Mucosa of gallbladder (tissue), 1 donor: ENCODE data around the gene MTRF1. TPM values are rescaled to one million over a fixed set of nuclear protein-coding genes. Genes with fewer than 3 reads are reported as not detected.
A peak's percentile ranks its signal among the peaks of the same experiment; 100 is the strongest.
"Not testable (repeated sequence)": the region's sequence is repeated elsewhere in the genome, so short reads cannot be mapped to it uniquely, and the experiment has no call there.

ENCODE experiments used
- DNase-seq: peaks from one replicate; pipeline ENCODE4 v3.0.0-alpha.2; 2020; ENCODE audit warnings: low spot score
- total RNA-seq: library from RNA; stranded (reverse); gene quantifications from one replicate; pipeline ENCODE4 v1.2.1, GENCODE V29; 2021
- donor health status: DM: no; HTN: no; CAD: no.

Gene MTRF1
- total RNA-seq, 1 donor from 2014 or later = 22.3 TPM

- DNase-seq = peak; percentile 49
Measured at GRCh38 chr13:41222259-41222852, 41.0 kb downstream of the MTRF1 start.

GRCh38 chr13:41220401-41220800 lies 43.0 kb downstream of the MTRF1 start:
- no peak for DNase-seq

- DNase-seq = no peak
Measured at GRCh38 chr13:41216160-41216559, 47.2 kb downstream of the MTRF1 start.

DNA sequence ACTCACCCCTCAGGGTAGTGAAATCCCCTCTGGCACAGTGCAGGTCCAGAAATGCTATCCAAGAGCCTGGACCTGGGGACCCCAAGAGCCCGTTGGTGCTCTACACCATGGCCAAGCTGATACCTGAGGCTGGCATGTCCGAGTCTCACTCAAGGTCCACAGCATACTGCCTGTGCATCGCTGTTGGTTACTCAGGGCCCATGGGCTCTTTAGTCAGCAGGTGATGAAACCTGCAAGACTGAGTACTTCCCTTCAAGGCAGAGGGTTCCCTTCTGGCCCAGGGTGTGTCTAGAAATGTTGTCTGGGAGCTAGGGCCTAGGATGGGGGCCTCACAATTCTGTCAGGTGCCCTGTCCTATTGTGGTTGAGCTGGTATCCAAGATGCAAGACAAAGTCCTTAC lies 49.5 kb downstream of the MTRF1 start:
- DNase-seq = no peak

DNA sequence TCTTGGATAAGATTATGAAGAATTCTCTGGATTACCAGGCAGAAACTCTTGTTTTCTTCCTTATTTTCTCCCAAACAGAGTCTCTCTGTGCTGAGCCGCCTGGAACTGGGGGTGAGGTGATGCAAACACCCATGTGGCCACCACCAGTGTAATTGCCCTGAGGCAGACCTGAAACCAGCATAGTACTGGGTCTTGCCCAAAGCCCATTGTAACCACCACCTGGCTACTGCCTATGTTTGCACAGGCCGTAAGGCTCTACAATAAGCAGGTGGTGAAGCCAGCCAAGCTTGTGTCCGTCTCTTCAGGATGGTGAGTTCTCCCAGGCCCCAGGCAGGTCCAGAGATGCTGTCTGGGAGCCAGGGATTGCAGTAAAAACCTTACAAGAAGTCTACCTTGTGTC lies 50.1 kb downstream of the MTRF1 start:
- DNase-seq = no peak

GRCh38 chr13:41212881-41213280 lies 50.5 kb downstream of the MTRF1 start:
- no peak for DNase-seq

- no peak for DNase-seq
Measured at GRCh38 chr13:41211062-41211461, 52.3 kb downstream of the MTRF1 start.

DNA sequence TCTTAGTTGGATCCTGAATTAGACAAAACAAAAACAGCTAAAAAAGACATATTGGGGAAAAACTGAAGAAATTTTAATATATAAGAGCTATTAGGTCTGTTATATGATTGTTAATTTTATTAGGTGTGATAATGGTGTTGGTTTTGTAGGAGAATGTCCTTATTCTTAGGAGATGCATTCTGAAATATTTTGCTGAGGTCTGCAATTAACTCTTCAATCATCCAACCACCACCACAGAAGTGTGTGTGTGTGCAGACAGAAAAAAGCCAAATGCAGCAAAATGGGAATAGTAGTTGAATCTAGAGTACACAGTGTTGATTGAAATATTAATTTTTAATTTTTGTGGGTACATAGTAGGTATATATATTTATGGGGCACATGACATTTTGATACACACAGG lies 56.9 kb downstream of the MTRF1 start:
- DNase-seq = no peak

- no peak for DNase-seq
Measured at GRCh38 chr13:41203810-41204209, 59.6 kb downstream of the MTRF1 start.

DNA sequence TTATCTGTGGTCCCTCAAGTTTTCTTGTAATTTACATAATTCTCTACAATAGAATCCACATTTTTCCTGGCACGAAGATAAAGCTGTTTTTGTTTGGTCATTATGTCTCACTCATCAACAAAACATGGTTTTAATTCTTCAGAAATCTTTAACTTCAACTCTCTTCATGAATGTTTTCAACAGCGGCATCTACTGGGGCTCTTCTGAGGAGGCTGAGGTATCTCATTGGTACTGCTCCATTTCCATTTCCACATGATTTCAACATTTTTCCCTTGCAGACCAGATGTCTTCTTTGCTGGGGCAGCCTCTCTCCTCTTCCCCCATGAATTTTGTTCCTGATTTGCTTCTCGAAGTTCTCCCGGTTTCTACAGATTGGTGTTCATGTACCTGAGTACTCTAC lies 63.2 kb downstream of the MTRF1 start:
- DNase-seq = no peak

DNA sequence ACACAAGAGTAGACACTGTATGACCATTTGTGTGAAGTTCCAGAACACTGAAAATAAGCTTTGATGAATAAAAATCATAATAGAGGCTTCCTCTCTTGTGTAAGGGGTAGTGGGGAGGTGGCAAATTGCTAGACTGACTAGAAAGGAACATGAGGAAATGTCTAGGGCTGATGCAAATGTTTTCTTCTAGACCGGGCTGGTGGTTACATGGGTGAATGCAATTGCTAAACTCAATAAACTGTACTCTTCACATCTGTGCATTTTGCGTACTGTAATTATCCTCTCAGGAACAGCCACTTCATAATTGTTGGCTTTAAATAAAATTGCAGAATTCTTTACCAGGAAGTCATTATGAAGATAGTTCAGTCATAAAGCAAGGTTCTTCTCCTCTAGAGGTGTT lies 63.9 kb downstream of the MTRF1 start:
- DNase-seq = no peak

DNA sequence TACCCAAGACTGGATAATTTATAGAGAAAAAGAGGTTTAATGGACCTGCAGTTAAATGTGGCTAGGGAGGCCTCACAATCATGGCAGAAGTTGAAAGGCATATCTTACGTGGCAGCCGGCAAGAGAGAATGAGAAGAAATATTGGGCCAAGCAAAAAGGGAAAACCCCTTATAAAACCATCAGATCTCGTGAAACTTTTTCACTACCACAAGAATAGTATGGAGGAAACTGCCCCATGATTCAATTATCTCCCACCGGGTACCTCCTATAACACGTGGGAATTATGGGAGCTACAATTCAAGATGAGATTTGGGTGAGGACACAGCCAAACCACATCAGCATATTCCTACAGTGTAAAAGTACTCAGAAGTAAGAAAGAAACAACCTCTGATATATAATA lies 64.3 kb downstream of the MTRF1 start:
- no peak for DNase-seq

GRCh38 chr13:41196620-41197019 lies 66.8 kb downstream of the MTRF1 start:
- DNase-seq = no peak

DNA sequence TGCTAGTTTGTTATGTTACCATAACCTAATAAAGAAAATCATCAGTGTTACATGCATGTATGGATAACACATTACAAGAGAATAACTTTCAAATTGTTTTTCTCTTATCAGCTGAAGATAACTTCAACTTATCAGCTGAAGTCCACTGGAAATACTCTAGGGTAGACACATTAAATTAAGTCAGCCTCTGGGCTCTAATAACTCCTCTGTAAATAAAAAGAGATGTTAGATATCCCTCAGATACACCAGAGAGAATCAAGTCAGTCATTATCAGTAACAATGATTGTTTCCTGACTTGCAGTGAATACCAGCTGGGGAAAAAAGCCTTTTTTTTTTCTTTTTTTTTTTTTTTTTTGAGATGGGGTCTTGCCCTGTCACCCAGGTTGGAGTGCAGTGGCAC lies 67.4 kb downstream of the MTRF1 start:
- no peak for DNase-seq

DNA sequence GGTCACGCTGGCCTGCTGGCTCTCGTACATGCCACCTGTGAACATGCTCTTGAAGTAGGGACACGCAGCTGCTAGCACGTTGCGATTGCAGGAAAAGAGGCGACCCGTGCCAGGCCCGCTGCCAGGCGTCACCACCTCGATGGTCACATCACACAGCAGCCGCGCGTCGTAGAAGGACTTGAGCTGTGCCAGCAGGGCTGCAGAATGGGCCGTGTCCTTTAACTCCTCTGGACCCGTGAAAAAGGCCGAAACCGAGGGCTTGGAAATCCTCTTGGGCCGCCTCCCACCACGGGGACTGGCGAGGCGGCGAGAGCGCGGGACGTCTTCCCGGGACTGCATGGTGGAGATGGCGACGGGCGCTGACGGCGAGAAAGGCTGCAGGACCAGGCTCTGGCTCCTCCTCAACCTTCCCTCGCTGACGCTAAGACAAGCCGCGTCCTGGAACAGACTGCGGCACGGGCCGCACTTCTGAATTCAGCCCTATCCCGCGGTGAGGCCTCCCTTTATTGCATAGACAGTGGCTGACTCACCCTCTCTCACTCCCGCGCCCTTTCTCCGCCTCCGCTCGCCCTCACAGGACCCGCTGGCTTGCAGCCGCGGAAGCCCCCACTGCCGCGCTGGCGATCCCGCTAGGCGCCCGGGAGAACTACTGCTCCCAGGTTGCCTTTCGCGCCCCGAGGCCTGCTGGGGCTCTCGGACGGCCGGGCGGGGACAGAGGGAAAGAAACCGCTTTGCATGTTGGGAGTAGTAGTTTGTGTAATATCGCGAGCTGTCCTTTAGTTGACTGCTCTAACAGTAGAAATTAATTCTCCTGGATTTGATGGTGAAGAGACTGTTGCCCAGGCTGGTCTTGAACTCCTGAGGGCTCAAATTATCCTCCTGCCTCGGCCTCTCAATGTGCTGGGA lies 69.2 kb downstream of the MTRF1 start, which contains the start of gene KBTBD7:
Gene KBTBD7, minus strand, starts transcription at position 651 of the 906 bp plus-strand sequence. Its CDS starts 312 bp downstream, at position 339.
- peak; percentile 92 for DNase-seq

DNA sequence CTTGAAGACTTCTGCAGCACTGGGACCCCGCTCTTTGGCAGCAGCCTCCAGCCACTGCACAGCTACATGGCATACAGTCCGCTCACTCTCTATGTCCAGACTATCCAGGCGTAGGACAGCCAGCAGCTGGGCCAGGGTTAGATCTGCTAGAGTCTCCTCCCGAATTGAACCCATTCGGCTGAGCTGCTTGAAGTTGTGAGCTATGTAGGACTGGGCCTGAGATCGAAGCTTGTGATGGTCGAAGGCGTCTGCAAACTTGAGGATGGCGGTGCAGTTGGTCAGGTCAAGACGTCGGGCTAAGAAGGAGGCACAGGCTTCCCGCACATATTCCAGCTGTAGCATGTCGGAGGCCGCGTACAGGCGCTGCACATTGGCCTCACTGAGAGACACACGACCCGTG lies 69.9 kb downstream of the MTRF1 start:
- DNase-seq = no peak

GRCh38 chr13:41188584-41188983 lies 74.8 kb downstream of the MTRF1 start:
- DNase-seq = no peak

DNA sequence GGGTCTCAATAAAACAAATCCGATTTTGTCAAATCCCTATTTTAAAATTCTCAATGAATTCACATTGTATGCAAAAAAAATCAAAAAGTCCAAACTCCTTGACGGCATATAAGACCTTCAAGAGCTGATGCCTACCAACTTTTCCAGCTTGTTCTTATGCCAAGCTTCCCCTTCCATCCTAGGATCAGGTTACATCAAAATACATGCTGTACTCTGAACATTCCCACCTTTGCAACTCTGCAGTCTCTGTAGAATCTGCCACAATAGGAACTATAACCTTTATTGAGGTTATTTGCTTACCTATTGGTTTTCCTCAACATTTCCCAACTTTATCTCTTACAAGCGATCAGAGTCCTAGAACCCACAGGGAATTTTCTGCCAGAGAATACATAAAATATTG lies 76.9 kb downstream of the MTRF1 start:
- DNase-seq = no peak

DNA sequence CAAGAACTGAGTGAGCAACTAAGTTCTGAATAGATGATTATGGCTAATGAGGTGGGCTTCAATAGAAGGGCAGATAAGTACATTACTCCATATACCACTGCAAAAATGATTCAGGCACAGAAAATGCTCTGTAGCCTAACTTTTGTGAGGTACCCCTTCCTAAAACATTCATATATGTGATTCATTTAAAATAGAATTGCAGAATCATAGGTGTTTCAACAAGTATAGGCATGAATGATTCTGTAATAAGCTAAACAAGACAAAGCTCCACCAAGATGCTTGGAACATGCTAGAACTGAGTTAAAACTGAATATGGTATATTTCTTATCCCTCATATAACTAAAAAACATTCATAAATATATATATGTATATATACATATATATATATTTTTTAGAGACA lies 81.1 kb downstream of the MTRF1 start:
- no peak for DNase-seq

DNA sequence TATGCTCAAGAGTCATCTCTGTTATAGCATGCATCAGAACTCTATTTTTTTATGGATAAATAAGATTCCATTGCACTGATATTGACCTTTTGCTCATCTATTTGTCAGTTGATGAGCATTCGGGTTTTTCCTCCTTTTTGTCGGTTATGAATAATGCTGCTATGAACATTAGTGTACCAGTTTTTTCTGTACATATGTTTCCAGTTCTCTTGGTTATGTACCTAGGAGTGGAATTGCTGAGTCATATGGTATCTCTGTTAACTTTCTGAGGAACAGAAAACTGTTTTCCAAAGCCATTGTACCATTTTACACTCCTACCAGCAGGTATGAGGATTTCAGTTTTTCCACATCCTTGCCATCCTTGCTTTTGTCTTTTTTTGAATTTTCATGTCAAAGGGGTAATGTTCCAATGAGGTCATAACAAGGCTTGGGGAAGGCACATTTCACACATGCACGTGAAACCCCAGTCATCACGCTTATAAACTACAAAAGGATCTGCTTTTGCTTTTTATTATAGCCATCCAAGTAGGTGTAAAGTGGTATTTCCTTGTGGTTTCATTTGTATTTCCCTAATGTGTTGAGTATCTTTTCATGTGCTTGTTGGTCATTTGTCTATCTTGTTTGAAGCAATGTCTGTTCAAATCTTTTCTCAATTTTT lies 83.7 kb downstream of the MTRF1 start:
- DNase-seq = no peak

DNA sequence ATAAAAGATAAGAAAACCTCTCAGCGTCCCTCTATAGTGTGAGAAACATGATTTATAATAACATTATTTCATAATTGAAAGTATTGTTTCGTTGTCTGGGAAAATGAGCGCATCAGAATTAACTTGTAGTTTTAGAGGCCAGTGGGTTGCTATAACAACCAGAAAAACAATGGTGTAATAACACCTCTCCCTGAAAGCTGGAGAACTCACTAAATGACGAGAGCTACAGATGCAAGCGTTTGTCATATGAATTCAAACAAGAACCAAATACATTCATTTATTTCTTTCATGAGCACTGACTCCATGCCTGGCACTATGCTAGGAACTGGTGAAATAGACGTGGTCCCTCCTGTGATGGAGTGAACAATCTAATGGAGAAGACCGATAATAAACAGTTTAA lies 85.3 kb downstream of the MTRF1 start:
- DNase-seq = no peak

- DNase-seq = no peak
Measured at GRCh38 chr13:41177616-41178015, 85.8 kb downstream of the MTRF1 start.

GRCh38 chr13:41175576-41175975 lies 87.8 kb downstream of the MTRF1 start:
- not testable (repeated sequence) for DNase-seq
